ENCODE measurements around the gene RPUSD1. TPM values are rescaled to one million over a fixed set of nuclear protein-coding genes. Genes with fewer than 3 reads are reported as not detected.

RPUSD1 gene
- total RNA-seq, 1 donor from 2014 or later, result 27.4 TPM

DNA sequence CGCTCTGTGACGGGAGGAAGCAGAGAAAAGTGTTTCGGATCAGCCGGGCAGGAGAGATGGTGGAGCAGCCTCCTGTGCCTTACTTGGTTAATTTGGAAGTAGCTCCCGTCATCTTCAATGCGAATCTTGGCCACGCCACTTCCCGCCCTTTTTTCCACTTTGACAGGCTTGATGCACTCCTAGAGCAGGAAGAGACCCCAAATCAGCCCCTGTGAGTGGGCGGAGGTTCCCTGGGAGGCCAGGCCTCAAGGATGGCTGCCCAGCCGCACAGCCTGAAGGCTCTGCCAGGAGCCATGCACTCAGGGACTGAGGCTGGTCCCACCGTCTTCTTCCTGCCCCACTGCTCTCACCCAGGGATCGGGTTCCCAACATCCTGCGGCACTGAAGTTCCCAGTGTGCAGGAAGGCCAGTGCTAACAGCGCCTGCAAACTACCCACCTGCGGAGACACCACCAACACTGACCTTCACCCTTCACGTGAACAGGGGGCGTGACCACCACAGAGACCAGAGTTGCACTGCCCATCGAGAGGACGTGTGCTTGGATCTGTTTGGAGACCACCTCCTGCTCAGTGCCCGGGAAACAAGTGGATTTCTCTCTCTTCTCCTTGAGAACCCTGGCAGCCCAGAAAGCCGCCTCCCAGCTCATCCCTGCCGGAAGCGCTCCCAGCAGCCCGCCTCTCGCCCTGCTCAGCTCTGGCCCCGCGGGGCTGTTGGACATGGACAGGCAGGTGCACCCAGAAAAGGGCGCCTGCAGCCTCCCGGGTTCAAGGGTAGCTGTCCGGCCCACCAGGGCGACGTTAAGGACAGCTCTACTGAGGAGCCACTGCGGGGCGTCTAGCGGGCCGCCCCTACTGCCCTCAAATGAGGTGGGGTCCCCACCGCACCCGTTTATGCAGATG lies 48.4 kb downstream of the RPUSD1 start:
- no peaks in the 10 kb centered on the region for H3K27me3 ChIP-seq (ENCODE audit: control insufficient read depth, insufficient read depth, low read length)

DNA sequence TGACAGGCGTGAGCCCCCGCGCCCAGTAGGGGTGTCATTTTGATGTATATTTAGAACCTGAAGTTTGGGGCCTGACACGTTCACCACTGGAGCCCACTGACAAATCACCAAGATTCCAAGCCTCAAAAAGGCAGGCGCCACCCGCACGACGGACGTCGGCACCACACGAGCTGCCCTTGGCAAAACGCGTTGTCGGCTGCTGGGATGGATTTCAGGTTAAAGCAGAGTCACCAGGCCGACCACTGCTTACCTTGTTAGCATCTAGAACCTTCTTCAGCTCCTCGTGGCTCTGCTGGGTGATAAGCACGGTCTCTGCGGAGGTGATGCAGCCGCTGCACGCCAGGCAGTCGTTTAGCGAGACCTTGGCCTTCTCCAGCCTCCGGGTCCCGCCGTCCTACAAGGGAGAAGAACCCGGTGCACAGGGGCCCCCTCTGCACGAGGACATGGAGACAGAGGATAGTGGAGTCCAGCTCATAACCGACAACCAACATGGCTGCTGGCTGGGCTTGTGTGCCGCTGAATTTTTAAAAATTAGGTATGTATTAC lies 51.2 kb downstream of the RPUSD1 start:
- no peak overlapping the region for H3K4me3 ChIP-seq (ENCODE audit: low read depth, low read length)
- no peaks in the 10 kb centered on the region for H3K27me3 ChIP-seq (ENCODE audit: control insufficient read depth, insufficient read depth, low read length)
- no peak for FAIRE-seq
- no peak for TF ChIP-seq CTCF (IDR thresholded peaks at IDR 0.05; ENCODE audit: insufficient read depth, low read length, severe bottlenecking)
- peaks cover 24% of the 10 kb centered on the region for H3K36me3 ChIP-seq (ENCODE audit: control insufficient read depth, insufficient read depth, low read length)
- DNase-seq (ENCODE audit: low read depth), result no peak

More for the DNA sequence above, 48.4 kb downstream of the RPUSD1 start:
- H3K4me3 ChIP-seq (ENCODE audit: low read depth, low read length), result peak overlapping the region; percentile 95
- DNase-seq (ENCODE audit: low read depth), result no peak
- FAIRE-seq, result no peak
- H3K36me3 ChIP-seq (ENCODE audit: control insufficient read depth, insufficient read depth, low read length), result peaks cover 9% of the 10 kb centered on the region
- no peak for TF ChIP-seq CTCF (IDR thresholded peaks at IDR 0.05; ENCODE audit: insufficient read depth, low read length, severe bottlenecking)

GRCh38 chr16:735982-736453 lies 52.2 kb downstream of the RPUSD1 start:
- Histone ChIP-seq H3K27me3 (ENCODE audit: control insufficient read depth, insufficient read depth, low read length) (no peaks in the 10 kb centered on the region), H3K36me3 (ENCODE audit: control insufficient read depth, insufficient read depth, low read length) (peaks cover 26% of the 10 kb centered on the region), H3K4me3 (ENCODE audit: low read depth, low read length) (no peak overlapping the region)
- FAIRE-seq (no peak), DNase-seq (ENCODE audit: low read depth) (no peak)
- TF ChIP-seq CTCF (IDR thresholded peaks at IDR 0.05; ENCODE audit: insufficient read depth, low read length, severe bottlenecking), result no peak

DNA sequence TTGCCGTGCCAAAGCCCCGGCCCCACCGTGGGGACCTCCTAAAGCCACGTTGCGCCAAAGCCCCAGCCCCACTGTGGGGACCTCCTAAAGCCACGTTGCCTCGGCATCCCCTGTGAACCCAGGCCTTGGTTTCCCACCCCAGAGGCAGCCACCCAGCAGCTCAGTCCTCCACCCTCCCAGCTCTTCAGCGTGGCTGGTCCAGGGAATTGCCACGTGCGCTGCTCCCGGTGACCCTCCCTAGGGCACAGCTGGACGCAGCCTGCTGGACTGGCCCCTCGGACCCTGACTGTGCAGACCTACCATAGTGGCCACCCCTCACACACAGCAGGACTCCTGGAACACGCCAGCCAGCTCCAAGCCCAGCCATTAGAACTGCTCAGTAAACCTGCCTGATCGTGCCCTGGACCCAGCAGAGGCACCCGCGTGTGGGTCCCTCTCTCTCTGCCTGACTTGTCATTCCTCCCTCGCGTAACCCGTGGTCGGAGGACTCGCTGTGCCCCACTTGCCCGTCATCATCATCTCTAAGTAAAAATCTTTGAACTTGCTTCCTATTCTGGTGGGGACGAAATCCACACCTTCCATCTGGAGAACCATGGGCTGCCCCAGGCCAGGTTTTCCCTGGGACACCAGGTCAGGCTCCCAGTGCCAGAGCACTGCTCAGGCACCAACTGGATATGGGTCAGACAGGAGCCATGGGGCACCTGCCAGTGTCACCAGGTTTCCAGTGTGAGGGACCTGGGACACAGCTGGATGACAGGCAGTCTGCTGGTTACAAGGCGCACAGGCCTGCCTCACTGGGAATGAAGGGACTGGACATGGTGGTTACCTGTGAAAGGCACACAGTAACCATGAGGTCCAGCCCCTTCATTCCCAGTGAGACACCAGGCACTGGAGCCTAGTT lies 53.0 kb downstream of the RPUSD1 start:
- Histone ChIP-seq H3K4me3 (ENCODE audit: low read depth, low read length) (no peak overlapping the region), H3K36me3 (ENCODE audit: control insufficient read depth, insufficient read depth, low read length) (peaks cover 26% of the 10 kb centered on the region), H3K27me3 (ENCODE audit: control insufficient read depth, insufficient read depth, low read length) (no peaks in the 10 kb centered on the region)
- FAIRE-seq (no peak), DNase-seq (ENCODE audit: low read depth) (no peak)
- TF ChIP-seq CTCF (IDR thresholded peaks at IDR 0.05; ENCODE audit: insufficient read depth, low read length, severe bottlenecking), result no peak

Other genes starting within 250 kb of the RPUSD1 start
- gene PRR35, start 228.0 kb downstream of the RPUSD1 start, total RNA-seq, result not detected in 2 replicates
- under 0.01 TPM in 2 replicates for gene NHLRC4, start 221.4 kb downstream of the RPUSD1 start, total RNA-seq
- 17.2 and 17.9 TPM in 2 replicates for gene PIGQ, start 218.4 kb downstream of the RPUSD1 start, total RNA-seq
- 10.8 and 16.8 TPM in 2 replicates for gene RAB40C, start 198.3 kb downstream of the RPUSD1 start, total RNA-seq
- gene WFIKKN1, start 157.4 kb downstream of the RPUSD1 start, total RNA-seq, result 0.13 TPM in 1 of 2 replicates, not detected in the other
- gene METTL26, start 152.1 kb downstream of the RPUSD1 start, total RNA-seq, result 50.8 and 55.3 TPM in 2 replicates
- 30.2 and 45.0 TPM in 2 replicates for gene MCRIP2, start 146.6 kb downstream of the RPUSD1 start, total RNA-seq
- gene WDR90, start 139.0 kb downstream of the RPUSD1 start, total RNA-seq, result 4.2 and 7.2 TPM in 2 replicates
- gene RHOT2, start 120.2 kb downstream of the RPUSD1 start, total RNA-seq, result 44.5 and 52.4 TPM in 2 replicates
- 9.2 and 14.0 TPM in 2 replicates for gene RHBDL1, start 112.7 kb downstream of the RPUSD1 start, total RNA-seq
- gene STUB1, start 108.0 kb downstream of the RPUSD1 start, total RNA-seq, result 159 and 204 TPM in 2 replicates
- 15.9 and 16.8 TPM in 2 replicates for gene JMJD8, start 104.0 kb downstream of the RPUSD1 start, total RNA-seq
- 3.4 and 4.0 TPM in 2 replicates for gene WDR24, start 98.0 kb downstream of the RPUSD1 start, total RNA-seq
- gene FBXL16, start 82.6 kb downstream of the RPUSD1 start, total RNA-seq, result 0.53 and 0.64 TPM in 2 replicates
- 63.7 and 143 TPM in 2 replicates for gene METRN, start 73.3 kb downstream of the RPUSD1 start, total RNA-seq
- gene ANTKMT, start 67.2 kb downstream of the RPUSD1 start, total RNA-seq, result 23.3 and 35.0 TPM in 2 replicates
- gene CCDC78, start 61.9 kb downstream of the RPUSD1 start, total RNA-seq, result 0.90 and 1.6 TPM in 2 replicates
- 25.2 and 33.2 TPM in 2 replicates for gene HAGHL, start 61.3 kb downstream of the RPUSD1 start, total RNA-seq
- 33.2 and 43.1 TPM in 2 replicates for gene CIAO3, start 47.4 kb downstream of the RPUSD1 start, total RNA-seq
- 2.6 and 4.5 TPM in 2 replicates for gene MSLN, start 27.6 kb downstream of the RPUSD1 start, total RNA-seq
- gene CHTF18, start 239 bp upstream of the RPUSD1 start, total RNA-seq, result 1.6 and 2.8 TPM in 2 replicates
- not detected in 2 replicates for gene GNG13, start 12.4 kb upstream of the RPUSD1 start, total RNA-seq
- gene LMF1, start 182.6 kb upstream of the RPUSD1 start, total RNA-seq, result 2.1 and 2.6 TPM in 2 replicates
- gene SOX8, start 193.4 kb upstream of the RPUSD1 start, total RNA-seq, result under 0.01 TPM in 2 replicates

Data from bronchial epithelial cell (primary cell).